Psoas muscle (tissue), 8 donors: ENCODE measurements around the gene ADGRG1. TPM values are rescaled to one million over a fixed set of nuclear protein-coding genes. Genes with fewer than 3 reads are reported as not detected.

Experiments used
- ATAC-seq, 4 donors: fragments of 200-7000 bp; cut with Tn5 transposase; one replicate each; pipeline ENCODE4 v1.9.1; 2020; ENCODE audit warnings: moderate library complexity in 3 of 4, mild to moderate bottlenecking in 2 of 4
- DNase-seq, 2 donors: peaks; one replicate each; pipeline ENCODE4 v3.0.0-alpha.2; 2020
- H3K27ac ChIP-seq: fragments of 200-600 bp; one replicate; pipeline ENCODE4 v1.8.0; 2022
- H3K27me3 ChIP-seq, 3 donors: fragments of 200-600 bp in 1 of 3; one replicate each; pipeline versions ENCODE4 v1.6.1 to v1.8.0; 2013 to 2022; ENCODE audit warnings: low read length in 2 of 3, mild to moderate bottlenecking in 2 of 3, moderate library complexity in 1 of 3; ENCODE audit not compliant: insufficient read depth in 3 of 3
- H3K36me3 ChIP-seq, 2 donors: fragments of 200-600 bp in 1 of 2; one replicate each; pipeline versions ENCODE4 v1.6.1 to v1.8.0; 2013 to 2022; ENCODE audit warnings: low read depth in 1 of 2, mild to moderate bottlenecking in 1 of 2, moderate library complexity in 1 of 2; ENCODE audit not compliant: insufficient read depth in 1 of 2
- H3K4me1 ChIP-seq: fragments of 200-600 bp; one replicate; pipeline ENCODE4 v1.8.0; 2022
- H3K4me3 ChIP-seq: fragments of 200-600 bp; one replicate; pipeline ENCODE4 v1.8.0; 2022; ENCODE audit warnings: mild to moderate bottlenecking
- H3K9me3 ChIP-seq: fragments of 200-600 bp; one replicate; pipeline ENCODE4 v1.8.0; 2022
- CTCF ChIP-seq: fragments of 200-600 bp; IDR thresholded peaks from one replicate; pipeline ENCODE4 v1.8.0; 2022; ENCODE audit warnings: antibody characterized with exemption
- WGBS, 3 donors: extraction: QIAGEN DNeasy Blood & Tissue Kit; methylation state at CpG; one replicate each; pipeline versions ENCODE4 v1.1.6 to v1.1.7; 2013; 5-methylcytosine and 5-hydroxymethylcytosine counted together
- intact Hi-C, 2 donors: fragments of 100-400 bp; cut with DNase I; formaldehyde crosslinking; loops; one replicate each; pipeline versions ENCODE4 v1.11.0 to v1.14.2; 2022
- polyA plus RNA-seq, 3 donors: library from polyadenylated mRNA; stranded (reverse); fragments of 200-250 nt; gene quantifications; one replicate each; pipeline ENCODE4 v1.2.3, GENCODE V29; 2013
- total RNA-seq, 4 donors: library from RNA; stranded (reverse); fragmentation: NEBNext Ultra II Directional in 2 of 4; extraction: Animal tissue kit (Norgen Biotek cat#: 25700) in 2 of 4; gene quantifications; one replicate each; pipeline versions ENCODE4 v1.2.1 to v1.2.4, GENCODE V29; 2021 to 2023
- donor health status: healthy with polysubstance abuse.
- donor health status: DM: no; HTN: no; CAD: no; lungs with moderate emphysema.
- donor health status: Bipolar disorder and iron deficiency.
- donor health status: healthy.
- donor health status: DM: yes; HTN: yes; CAD: no.
- donor health status: DM: no; HTN: no; CAD: no.
- donor health status: DM: no; HTN: no; CAD: no.
- donor health status: DM: yes; HTN: yes; CAD: no.

Gene ADGRG1
- total and polyA plus RNA-seq, 7 donors, result 5.3 to 19.4 (median 14.2) TPM

GRCh38 chr16:57614944-57615343 is 13.5 kb upstream of the ADGRG1 start:
- WGBS, 3 donors, result 93 to 94% (median 94%) methylated on average over 9 of the region's 9 CpGs
- DNase-seq (no peak), ATAC-seq (no peak)
- TF ChIP-seq CTCF, result no peak
- Histone ChIP-seq H3K27ac (no peak overlapping the region), H3K4me1 (no peaks in the 10 kb centered on the region), H3K4me3 (no peak overlapping the region), H3K9me3 (no peaks in the 10 kb centered on the region), H3K36me3 (no peaks in the 10 kb centered on the region), H3K27me3 (no peaks in the 10 kb centered on the region)
- intact Hi-C loops, result no loop called here

- H3K4me3 ChIP-seq, result no peak overlapping the region
- DNase-seq (no peak), ATAC-seq (no peak)
- WGBS, 3 donors, result 91 to 95% (median 92%) methylated on average over 10 of the region's 10 CpGs
- no peaks in the 10 kb centered on the region for H3K27me3 ChIP-seq
- no peaks in the 10 kb centered on the region for H3K4me1 ChIP-seq
- no peak for TF ChIP-seq CTCF
- no peaks in the 10 kb centered on the region for H3K9me3 ChIP-seq
- H3K36me3 ChIP-seq, result no peaks in the 10 kb centered on the region
- H3K27ac ChIP-seq, result no peak overlapping the region
- intact Hi-C loops, result no loop called here
Measured at GRCh38 chr16:57615813-57616212, 12.6 kb upstream of the ADGRG1 start.

- no peak for ATAC-seq
- DNase-seq, result peak in 1 of 2 donors; percentile 24
- Histone ChIP-seq H3K4me3 (no peak overlapping the region), H3K27ac (no peak overlapping the region), H3K36me3 (no peaks in the 10 kb centered on the region), H3K9me3 (no peaks in the 10 kb centered on the region), H3K27me3 (no peaks in the 10 kb centered on the region), H3K4me1 (no peaks in the 10 kb centered on the region)
- TF ChIP-seq CTCF, result no peak
- WGBS, 3 donors, result 88 to 98% (median 92%) methylated on average over 7 of the region's 7 CpGs
- intact Hi-C loops, result no loop called here
Measured at GRCh38 chr16:57616241-57616640, 12.2 kb upstream of the ADGRG1 start.

GRCh38 chr16:57616876-57617275 is 11.6 kb upstream of the ADGRG1 start:
- intact Hi-C loops, result no loop called here
- peak in 1 of 2 donors; percentile 80 for DNase-seq
- no peaks in the 10 kb centered on the region for H3K9me3 ChIP-seq
- H3K4me3 ChIP-seq, result no peak overlapping the region
- 75 to 84% (median 82%) methylated on average over 4 of the region's 4 CpGs for WGBS, 3 donors
- no peaks in the 10 kb centered on the region for H3K36me3 ChIP-seq
- TF ChIP-seq CTCF, result no peak
- peak in 3 of 4 donors; percentile 30 to 69 (median 53) for ATAC-seq
- H3K4me1 ChIP-seq, result no peaks in the 10 kb centered on the region
- H3K27me3 ChIP-seq, result no peaks in the 10 kb centered on the region
- H3K27ac ChIP-seq, result no peak overlapping the region

GRCh38 chr16:57617604-57618111 is 10.8 kb upstream of the ADGRG1 start:
- DNase-seq, result peak in 1 of 2 donors; percentile 38
- Histone ChIP-seq H3K4me1 (no peaks in the 10 kb centered on the region), H3K27ac (no peak overlapping the region), H3K4me3 (no peak overlapping the region), H3K9me3 (no peaks in the 10 kb centered on the region), H3K36me3 (no peaks in the 10 kb centered on the region), H3K27me3 (no peaks in the 10 kb centered on the region)
- TF ChIP-seq CTCF, result no peak
- intact Hi-C loops, result no loop called here
- WGBS, 3 donors, result 82 to 96% (median 91%) methylated on average over 8 of the region's 8 CpGs
- ATAC-seq, result no peak
